ENCODE measurements around the gene PTBP3. TPM values are rescaled to one million over a fixed set of nuclear protein-coding genes. Genes with fewer than 3 reads are reported as not detected.

The PTBP3 gene
- polyA plus RNA-seq, 3 donors = 33.6 to 68.3 (median 51.4) TPM

GRCh38 chr9:112239284-112239683 lies 94.1 kb downstream of the PTBP3 start:
- no peaks in the 10 kb centered on the region for H3K27me3 ChIP-seq (ENCODE audit: control insufficient read depth in 2 of 2, insufficient read depth in 2 of 2, low read length in 2 of 2)
- H2AFZ ChIP-seq (ENCODE audit: insufficient read depth, low read depth, low read length, poor library complexity, severe bottlenecking) = no peak overlapping the region
- H3K36me3 ChIP-seq (replicated peaks in 1 of 2; ENCODE audit: control insufficient read depth in 1 of 2, insufficient read depth in 2 of 2, low read length in 2 of 2) = peaks cover 27 to 63% of the 10 kb centered on the region in 2 donors
- DNase-seq = no peak
- peaks cover 65% of the 10 kb centered on the region for H4K20me1 ChIP-seq (ENCODE audit: insufficient read depth, low read length)
- Mint-ChIP-seq H3K4me3 (no peak overlapping the region), H3K27ac (peak overlapping the region in 3 of 7 donors; percentile 74 to 85 (median 76)), H3K9me3 (peaks cover 0 to 3% (median 0%) of the 10 kb centered on the region in 7 donors), H3K27me3 (ENCODE audit: low read depth in 3 of 3) (no peaks in the 10 kb centered on the region), H3K4me1 (peaks cover 1% of the 10 kb centered on the region), H3K36me3 (peaks cover 40 to 52% of the 10 kb centered on the region in 2 donors)
- 100% methylated on average over 2 of the region's 3 CpGs for WGBS (ENCODE audit: insufficient coverage)
- H3K27ac ChIP-seq (ENCODE audit: low read depth in 1 of 2, low read length in 2 of 2) = no peak overlapping the region
- H3K9me3 ChIP-seq (replicated peaks in 1 of 2; ENCODE audit: control insufficient read depth in 1 of 2, insufficient read depth in 1 of 2, low read length in 2 of 2) = no peaks in the 10 kb centered on the region
- no peak for TF ChIP-seq CTCF (IDR thresholded peaks at IDR 0.05)
- H3K79me2 ChIP-seq (ENCODE audit: insufficient read depth, low read length) = peaks cover 18% of the 10 kb centered on the region
- H3K9ac ChIP-seq (ENCODE audit: insufficient read depth, low read length, poor library complexity, severe bottlenecking) = no peak overlapping the region
- intact Hi-C loops (cut with micrococcal nuclease) = no loop called here
- H3K4me1 ChIP-seq (ENCODE audit: control insufficient read depth in 1 of 2, insufficient read depth in 2 of 2, low read length in 2 of 2) = no peaks in the 10 kb centered on the region
- H3K4me2 ChIP-seq (replicated peaks; ENCODE audit: extremely low read depth, low read length, poor library complexity, severe bottlenecking) = no peak overlapping the region
- H3K4me3 ChIP-seq (replicated peaks in 1 of 3; ENCODE audit: low read depth in 2 of 3, low read length in 3 of 3) = no peak overlapping the region

- Mint-ChIP-seq H3K36me3 (peaks cover 44 to 51% of the 10 kb centered on the region in 2 donors), H3K4me3 (no peak overlapping the region), H3K9me3 (peaks cover 0 to 3% (median 0%) of the 10 kb centered on the region in 7 donors), H3K4me1 (peaks cover 8% of the 10 kb centered on the region), H3K27me3 (ENCODE audit: low read depth in 3 of 3) (no peaks in the 10 kb centered on the region), H3K27ac (no peak overlapping the region)
- no CpG with 5 or more reads among the region's 4 CpGs for WGBS (ENCODE audit: insufficient coverage)
- H4K20me1 ChIP-seq (ENCODE audit: insufficient read depth, low read length) = peaks cover 59% of the 10 kb centered on the region
- no peak for DNase-seq
- H3K4me2 ChIP-seq (replicated peaks; ENCODE audit: extremely low read depth, low read length, poor library complexity, severe bottlenecking) = no peak overlapping the region
- H3K27ac ChIP-seq (ENCODE audit: low read depth in 1 of 2, low read length in 2 of 2) = no peak overlapping the region
- intact Hi-C loops (cut with micrococcal nuclease) = no loop called here
- H3K9me3 ChIP-seq (replicated peaks in 1 of 2; ENCODE audit: control insufficient read depth in 1 of 2, insufficient read depth in 1 of 2, low read length in 2 of 2) = no peaks in the 10 kb centered on the region
- no peak overlapping the region for H3K4me3 ChIP-seq (replicated peaks in 1 of 3; ENCODE audit: low read depth in 2 of 3, low read length in 3 of 3)
- no peak overlapping the region for H2AFZ ChIP-seq (ENCODE audit: insufficient read depth, low read depth, low read length, poor library complexity, severe bottlenecking)
- no peak for TF ChIP-seq CTCF (IDR thresholded peaks at IDR 0.05)
- no peaks in the 10 kb centered on the region for H3K4me1 ChIP-seq (ENCODE audit: control insufficient read depth in 1 of 2, insufficient read depth in 2 of 2, low read length in 2 of 2)
- no peak overlapping the region for H3K9ac ChIP-seq (ENCODE audit: insufficient read depth, low read length, poor library complexity, severe bottlenecking)
- H3K79me2 ChIP-seq (ENCODE audit: insufficient read depth, low read length) = peaks cover 18% of the 10 kb centered on the region
- no peaks in the 10 kb centered on the region for H3K27me3 ChIP-seq (ENCODE audit: control insufficient read depth in 2 of 2, insufficient read depth in 2 of 2, low read length in 2 of 2)
- H3K36me3 ChIP-seq (replicated peaks in 1 of 2; ENCODE audit: control insufficient read depth in 1 of 2, insufficient read depth in 2 of 2, low read length in 2 of 2) = peaks cover 21 to 70% of the 10 kb centered on the region in 2 donors
These were observed 98.6 kb downstream of the PTBP3 start for GRCh38 chr9:112234779-112235178.

All from CD14-positive monocyte (primary cell).